ENCODE data around the gene PCSK5. TPM values are rescaled to one million over a fixed set of nuclear protein-coding genes. Genes with fewer than 3 reads are reported as not detected.

Gene PCSK5
- total RNA-seq, 1 donor from 2014 or later = 0.79 TPM

DNA sequence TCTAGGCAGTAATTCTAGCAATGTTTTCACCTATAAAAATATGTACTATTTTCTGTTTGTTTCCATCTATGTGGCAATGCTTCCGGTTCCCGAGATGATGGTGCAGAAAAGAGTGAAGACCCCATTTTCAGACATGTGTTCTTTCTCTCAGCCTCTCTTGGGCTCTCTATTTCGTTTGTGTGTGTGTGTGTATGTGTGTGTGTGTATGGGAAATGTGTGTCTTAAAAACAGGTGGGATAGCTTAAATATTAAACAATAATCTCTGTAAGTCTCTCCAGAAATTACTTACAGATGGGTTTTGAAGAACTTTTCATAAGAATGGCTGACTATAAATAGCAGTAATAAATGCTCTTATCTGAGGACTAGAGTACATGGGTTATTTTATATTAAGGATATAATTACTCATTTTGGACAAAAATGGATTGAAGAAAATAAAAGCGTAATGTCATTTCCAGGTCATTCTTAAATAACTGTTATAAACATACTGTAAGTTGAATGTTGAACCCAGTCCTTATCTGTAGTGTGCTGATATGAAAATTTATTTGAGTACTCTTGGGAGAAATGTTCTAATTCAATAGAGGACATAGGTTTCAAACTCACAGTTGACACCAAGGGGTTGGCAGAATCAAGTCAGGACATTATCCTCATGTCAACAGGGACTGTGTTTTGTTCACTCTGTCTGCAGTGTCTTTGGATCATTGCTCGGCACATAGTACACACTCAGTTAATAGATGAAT lies 31.1 kb downstream of the PCSK5 start:
- DNase-seq (ENCODE audit: low read depth in 2 of 2) = no peak

DNA sequence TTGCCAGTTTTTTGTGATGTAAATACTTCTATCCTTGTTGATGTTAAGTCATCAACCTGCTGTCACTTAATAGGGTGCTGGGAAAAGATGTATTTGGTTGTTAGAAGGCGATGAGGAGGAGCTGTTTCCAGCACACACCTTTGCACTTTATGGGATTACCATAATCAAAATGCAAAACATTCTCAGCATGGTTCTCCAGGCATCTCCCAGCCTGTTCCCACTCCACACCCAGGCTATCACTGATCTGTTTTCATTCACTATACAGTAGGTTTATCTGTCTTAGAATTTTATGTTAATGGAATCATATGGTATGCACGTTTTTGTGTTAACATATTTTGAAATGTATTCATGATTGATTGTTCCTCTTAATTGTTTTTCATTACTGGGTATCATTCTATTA lies 35.9 kb downstream of the PCSK5 start:
- DNase-seq (ENCODE audit: low read depth in 2 of 2) = no peak

DNA sequence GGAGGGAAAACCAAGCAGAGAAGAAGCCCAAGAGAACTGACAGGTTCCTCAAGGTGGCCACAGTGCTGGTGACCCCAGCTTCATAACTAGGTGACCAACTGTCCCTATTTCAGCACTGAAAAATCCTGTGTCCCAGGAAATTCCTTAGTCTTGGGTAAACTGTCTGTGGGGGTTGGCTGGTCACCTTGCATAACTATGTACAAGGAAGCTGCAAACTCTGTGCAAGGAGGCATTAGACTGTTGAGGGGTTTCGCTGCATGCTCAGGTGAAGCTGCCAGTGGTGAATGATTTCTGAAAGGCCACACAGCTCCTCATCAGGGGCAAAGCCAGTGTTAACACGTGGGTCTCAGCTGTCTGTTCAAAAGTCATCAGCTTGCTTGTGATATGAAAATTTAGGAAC lies 36.9 kb downstream of the PCSK5 start:
- DNase-seq (ENCODE audit: low read depth in 2 of 2) = no peak

DNA sequence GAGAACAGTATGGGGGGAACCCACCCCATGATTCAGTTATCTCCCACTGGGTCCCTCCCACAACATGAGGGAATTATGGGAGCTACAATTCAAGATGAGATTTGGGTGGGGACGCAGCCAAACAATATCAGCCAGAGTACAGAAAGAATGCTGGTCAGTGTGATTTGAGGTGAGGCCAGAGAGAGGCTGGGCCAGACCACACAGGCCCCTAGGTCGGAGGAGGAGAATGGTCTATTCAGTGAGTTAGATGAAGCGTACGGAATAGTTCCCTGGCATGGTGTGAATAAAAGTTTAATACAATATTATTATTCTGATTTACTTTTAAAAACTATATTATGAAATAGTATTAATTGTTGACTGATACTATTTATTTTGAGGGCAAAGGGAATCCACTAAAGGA lies 39.7 kb downstream of the PCSK5 start:
- DNase-seq (ENCODE audit: low read depth in 2 of 2) = no peak

DNA sequence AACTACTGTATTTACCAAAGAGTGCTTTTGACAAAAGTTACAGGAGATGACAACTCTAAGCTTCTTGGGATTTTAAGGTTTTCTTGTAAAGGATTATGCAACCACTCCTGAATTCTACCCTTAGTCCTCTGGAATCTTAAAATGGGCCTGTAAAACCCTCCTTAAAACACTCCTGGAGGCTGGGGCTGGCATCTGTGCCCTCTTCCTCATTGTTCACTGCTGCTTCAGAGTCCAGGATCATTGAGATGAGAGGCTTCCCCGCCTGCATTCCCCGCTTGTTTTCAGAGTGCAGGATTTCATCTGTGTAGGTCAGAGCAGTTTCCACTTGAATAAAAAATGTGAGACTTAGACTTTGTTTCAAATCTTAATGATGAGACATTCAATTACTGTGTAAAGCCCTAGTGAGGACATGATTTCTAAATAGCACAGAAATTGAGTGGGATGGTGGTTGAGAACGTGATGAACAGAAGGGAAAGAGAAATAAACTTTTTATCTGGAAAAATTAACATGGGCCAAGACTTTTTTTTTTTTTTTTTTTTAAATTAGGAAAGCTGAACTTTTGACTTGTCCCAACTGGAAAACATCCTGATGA lies 40.4 kb downstream of the PCSK5 start:
- DNase-seq (ENCODE audit: low read depth in 2 of 2) = no peak

DNA sequence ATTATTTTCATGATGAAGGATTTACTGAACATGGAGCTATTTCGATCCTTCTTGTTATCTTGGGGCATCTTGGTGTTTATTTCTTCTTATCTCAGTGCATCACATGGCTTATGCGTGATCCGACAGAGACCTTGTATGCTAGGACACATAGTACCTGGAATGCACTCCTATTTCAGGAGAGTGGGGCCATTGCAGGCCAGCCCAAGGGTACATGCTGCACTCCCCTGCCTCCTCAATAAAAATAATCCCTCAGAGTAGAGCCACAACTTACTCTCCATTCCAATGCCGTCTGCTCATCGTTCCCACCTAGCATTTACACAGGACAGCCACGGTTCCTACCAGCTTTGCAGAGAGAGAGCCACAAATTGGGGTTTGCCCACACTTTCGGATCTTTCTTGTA lies 43.5 kb downstream of the PCSK5 start:
- DNase-seq (ENCODE audit: low read depth in 2 of 2) = no peak

DNA sequence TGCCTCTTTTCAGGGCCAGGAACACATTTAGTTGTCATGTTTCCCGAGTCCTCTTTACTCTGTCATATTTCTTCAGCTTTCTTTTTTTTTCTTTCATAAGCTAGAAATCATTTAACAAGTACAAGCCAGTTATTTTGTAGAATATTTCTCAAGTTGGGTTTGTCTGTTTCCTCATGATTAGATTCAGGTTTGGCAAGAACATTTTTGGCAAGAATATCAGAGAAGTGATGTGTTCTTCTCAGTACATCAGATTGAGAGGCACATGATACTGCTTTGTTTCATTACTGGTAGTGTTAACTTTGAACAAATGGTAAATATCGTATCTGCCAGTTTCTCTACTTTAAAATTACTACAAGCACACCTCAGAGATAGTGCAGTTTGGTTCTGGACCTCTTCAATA lies 45.1 kb downstream of the PCSK5 start:
- no peak for DNase-seq (ENCODE audit: low read depth in 2 of 2)

DNA sequence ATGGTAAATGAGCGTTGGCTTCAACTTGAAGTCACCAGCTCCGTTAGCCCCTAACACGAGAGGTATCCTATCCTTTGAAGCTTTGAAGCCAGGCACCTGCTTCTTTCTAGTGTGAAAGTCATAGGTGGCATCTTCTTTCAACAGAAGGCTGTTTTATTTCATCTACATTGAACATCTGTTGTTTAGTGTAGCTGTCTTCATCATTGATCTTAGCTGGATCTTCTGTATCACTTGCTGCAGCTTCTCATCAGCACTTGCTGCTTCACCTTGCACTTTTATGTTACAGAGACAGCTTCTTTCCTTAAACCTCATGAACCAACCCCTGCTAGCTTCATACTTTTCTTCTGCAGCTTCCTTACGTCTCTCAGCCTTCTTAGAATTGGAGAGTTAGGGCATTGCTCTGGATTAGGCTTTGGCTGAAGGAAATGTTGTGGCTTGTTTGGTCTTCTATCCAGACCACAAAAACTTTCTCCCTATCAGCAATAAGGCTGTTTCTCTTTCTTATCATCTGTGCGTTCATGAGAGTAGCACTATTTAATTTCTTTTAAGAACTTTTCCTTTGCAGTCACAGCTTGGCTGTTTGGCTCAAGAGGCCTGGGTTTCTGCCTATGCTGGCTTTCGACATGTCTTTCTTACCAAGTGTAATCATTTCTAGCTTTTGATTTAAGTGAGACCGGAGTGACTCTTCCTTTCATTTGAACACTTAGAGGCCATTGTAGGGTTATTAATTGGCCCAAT lies 47.2 kb downstream of the PCSK5 start:
- no peak for DNase-seq (ENCODE audit: low read depth in 2 of 2)

DNA sequence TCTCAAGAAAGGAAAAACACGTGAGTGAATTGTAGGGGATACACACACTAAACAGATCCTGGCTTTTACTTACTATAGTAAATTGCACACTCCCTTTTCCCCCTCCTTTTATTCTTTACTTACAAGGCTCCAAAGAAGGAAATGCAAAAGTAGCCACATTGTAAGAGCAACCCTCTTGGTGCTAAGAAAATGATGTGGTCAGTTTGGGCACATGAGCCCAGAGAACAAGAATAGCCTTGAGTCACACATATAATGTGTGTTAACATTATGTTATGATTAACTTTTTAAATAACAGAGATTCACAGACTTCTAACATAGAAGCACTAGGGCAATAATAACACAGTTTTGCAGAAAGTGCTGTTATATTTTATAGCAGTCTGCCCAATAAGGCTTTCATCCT lies 48.5 kb downstream of the PCSK5 start:
- DNase-seq (ENCODE audit: low read depth in 2 of 2) = no peak

DNA sequence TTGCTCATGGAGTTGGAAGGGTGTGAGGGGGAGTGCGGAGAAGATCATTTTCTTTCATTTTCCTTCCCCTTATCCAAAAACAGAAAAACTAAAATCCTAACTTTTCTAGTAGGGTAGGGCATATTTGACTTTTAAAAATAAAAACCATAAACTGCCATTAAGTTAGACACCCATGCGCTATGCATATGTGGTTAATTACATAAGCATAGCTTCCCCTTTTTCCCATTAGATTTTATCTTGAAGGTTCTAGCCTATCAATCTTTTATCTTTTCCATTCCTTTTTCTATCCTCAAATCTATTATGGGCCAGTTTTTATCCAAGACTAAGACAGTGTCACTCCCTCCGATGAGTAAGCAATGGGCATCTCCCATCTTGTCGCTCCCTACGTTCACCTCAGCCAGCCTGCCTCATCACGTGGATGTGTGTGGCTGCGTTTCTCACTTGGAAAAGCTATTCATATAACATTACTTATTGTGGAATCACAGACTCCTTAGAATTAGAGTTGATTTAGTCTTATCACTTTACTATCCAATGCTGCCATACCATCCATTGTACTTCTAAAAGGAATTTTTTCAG lies 49.2 kb downstream of the PCSK5 start:
- no peak for DNase-seq (ENCODE audit: low read depth in 2 of 2)

DNA sequence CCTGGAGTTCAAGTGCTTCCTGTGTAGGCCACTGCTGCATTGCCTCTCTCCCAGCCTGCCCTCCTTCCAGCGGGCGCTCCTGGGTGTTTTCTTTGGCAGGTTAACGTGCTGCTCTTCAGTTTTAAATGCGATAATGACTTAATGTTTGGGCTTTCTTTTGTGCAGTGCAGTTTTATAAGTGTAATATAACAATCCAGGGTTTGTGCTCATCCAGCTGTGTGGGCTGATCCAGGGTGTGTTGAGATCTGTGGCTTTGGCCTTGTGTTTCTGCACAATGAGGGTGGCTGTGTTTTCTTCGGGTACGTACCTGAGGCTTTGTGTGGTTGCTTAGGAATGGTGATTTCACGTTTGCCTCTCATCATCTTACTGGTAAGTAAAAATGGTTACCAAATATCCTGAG lies 50.6 kb downstream of the PCSK5 start:
- no peak for DNase-seq (ENCODE audit: low read depth in 2 of 2)

DNA sequence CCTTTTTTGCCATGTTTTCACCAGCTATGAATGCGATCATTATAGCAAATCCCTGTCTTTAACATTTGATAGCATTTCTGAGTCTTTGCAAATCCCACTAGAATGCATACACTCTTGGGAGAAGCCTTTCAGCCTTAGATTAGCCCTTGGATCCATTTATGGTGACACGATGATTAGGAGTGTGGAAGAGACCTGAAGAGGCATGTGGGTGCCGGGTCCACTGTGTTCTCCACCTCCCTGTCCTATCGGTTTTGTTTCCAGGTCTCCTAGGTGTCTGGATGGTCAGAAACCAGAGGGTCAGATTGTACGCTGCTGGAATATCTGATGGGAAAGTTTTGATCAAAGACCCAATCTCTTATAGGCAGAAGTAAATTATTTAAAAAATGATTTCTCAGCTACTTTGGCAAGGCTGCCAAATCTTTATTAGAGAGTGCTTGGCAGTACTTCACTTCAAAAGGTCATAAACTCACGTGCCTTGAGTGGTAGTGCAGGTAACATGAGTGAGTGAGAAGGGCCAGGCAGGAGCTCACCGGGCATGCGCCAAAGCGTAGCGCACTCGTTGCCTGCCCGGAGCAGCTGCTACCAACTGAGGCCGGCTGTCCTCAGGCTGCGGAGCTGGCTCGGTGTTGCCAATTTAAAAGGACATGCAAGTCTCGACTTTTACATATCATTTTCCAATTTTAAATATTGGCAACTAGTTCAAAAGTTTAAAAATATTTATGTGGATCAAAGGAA lies 51.3 kb downstream of the PCSK5 start:
- no peak for DNase-seq (ENCODE audit: low read depth in 2 of 2)

DNA sequence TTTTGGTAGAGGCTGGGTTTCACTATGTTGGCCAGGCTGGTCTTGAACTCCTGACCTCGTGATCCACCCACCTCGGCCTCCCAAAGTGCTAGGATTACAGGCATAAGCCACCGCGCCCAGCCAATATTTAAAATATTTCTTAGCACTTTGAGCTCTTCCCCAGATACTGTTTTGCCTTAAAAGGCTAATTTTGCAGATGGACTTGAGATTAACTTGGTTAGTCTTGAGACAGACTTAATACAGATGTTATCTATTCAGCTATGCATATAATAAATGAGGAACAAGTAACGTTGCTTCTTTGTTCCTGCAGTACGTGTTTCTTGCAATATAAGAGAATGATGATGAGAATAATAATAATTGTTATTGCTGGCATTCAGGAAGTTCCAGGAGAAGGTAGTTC lies 56.3 kb downstream of the PCSK5 start:
- DNase-seq (ENCODE audit: low read depth in 2 of 2) = no peak

DNA sequence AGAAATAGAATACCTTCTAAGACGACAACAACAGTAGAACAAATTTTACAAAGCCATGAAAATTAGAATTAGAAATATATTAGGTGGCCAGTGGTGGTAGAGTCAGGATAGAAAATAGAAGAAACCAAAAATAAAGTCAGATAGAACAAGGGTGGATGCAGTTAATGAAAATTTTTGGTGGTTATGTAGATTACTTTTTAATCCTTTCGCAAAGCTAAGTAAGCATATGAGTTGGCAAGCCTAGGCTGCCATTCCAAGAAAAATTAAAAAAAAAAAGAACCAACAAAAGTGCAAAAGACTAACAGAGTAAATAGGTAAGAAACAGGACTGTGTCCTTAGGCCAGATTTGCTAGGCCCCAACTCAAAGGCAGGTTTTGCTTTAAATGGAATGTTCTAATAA lies 56.8 kb downstream of the PCSK5 start:
- no peak for DNase-seq (ENCODE audit: low read depth in 2 of 2)

DNA sequence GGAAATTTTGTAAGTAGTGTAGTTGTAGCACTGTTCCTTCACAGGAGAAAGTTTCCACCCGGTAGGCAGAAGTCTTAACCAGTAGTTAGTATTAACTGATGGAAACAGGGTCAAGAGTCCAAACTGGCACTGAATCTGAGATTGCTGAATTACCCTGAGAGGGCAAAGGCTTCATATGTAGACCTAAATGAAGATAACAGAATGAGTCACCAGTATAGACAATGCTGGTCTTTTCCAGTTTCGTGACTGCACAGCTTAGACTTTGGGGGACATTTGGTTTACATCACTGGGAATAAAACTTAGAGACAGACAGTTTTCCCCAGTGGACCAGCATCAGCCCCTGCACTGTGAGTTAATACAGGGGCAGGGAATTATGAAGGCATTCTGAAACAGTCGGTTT lies 60.5 kb downstream of the PCSK5 start:
- peak in 1 of 2 donors; percentile 14 for DNase-seq (ENCODE audit: low read depth in 2 of 2)

DNA sequence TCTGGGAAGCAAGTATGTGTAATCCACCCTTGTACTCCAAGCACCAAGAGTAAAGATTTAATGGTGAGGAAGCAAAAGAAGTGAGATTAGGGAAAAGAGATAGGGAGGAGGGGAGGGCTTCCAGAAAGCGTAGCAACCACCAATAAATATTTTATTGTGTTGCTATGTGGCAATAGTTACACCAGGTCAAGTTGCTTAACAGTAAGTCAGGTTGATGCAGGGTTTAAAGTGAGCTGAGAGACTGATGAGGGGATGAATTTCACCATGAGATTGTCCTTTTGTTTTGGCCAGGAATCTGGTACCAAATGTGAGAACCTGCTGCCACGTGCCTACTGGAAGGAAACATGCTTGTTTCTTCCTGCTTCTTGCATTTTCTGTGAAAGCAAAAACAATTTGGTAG lies 62.7 kb downstream of the PCSK5 start:
- no peak for DNase-seq (ENCODE audit: low read depth in 2 of 2)

DNA sequence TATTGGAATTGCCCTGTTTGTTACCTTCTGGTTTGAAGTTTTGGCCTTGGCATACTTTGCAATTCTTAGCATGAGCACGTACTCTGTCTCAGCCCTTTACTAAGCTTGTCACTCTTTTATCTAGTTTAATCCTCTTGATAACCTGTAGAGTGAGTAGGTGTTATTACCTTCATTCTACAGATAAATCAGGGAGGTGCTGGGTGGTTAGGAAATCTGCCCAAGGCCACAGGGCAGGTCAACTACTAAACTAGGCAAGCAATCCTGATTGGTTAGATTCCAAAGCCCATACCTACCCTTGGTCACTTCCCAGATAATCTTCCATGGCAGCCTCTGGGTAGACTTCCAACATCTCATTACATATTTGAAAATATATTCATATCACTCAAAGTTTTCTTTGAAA lies 65.7 kb downstream of the PCSK5 start:
- no peak for DNase-seq (ENCODE audit: low read depth in 2 of 2)

DNA sequence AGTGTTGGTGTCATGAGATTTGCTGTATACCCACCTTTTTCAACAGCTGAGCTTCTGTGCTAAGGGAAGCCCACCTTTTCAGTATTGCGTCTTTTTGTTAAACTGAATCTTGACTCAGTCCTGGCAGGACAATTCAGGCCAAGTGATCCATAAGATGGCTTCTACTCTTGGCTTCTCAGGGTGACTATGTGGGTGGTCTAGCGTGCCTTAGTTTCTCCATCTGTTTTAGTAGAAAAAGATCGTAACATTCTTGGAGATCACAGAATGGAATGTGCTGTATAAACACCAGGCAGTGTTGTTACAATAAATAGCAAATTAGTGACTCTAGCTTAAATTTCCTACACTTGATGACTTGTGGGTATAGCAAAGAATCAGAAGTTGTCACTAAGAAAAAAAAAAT lies 66.6 kb downstream of the PCSK5 start:
- DNase-seq (ENCODE audit: low read depth in 2 of 2) = no peak

DNA sequence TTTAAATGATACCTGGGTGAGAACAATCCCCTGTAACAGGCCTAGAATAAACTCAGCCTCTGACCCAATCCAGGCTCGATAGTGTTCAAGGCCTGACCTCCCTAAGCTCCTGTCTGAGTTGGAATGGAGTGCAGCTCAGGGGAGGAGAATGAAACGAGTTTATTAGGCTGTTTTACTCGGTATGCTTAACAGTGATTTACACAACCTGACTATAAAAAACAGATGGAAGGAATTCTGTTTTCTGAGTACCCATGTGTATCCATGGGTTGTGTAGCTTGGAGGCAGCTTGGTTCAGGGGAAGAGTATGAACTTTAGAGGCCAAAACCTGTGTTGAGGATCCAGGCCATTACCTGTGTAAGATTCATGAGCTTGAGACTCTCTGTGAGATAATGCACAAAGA lies 67.8 kb downstream of the PCSK5 start:
- no peak for DNase-seq (ENCODE audit: low read depth in 2 of 2)

DNA sequence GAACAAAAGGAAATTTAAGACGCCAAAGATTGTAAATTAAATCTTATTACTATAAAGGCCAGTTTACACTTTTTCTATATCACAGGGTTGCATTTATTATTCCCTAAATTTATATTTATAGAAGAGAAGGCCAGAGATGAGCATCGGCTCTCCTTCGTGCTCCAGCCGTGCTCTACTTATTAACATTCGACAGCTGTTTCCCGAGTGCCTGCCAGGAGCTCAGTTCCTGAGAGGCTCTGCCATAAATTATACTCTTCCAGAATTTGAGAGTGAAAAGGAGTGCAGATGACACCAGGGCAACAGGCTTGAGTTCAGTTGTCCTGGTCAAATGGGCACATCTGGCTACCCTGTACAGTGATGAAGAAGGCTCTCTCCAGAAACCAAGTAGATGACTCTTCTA lies 70.1 kb downstream of the PCSK5 start:
- DNase-seq (ENCODE audit: low read depth in 2 of 2) = peak in 1 of 2 donors; percentile 4

DNA sequence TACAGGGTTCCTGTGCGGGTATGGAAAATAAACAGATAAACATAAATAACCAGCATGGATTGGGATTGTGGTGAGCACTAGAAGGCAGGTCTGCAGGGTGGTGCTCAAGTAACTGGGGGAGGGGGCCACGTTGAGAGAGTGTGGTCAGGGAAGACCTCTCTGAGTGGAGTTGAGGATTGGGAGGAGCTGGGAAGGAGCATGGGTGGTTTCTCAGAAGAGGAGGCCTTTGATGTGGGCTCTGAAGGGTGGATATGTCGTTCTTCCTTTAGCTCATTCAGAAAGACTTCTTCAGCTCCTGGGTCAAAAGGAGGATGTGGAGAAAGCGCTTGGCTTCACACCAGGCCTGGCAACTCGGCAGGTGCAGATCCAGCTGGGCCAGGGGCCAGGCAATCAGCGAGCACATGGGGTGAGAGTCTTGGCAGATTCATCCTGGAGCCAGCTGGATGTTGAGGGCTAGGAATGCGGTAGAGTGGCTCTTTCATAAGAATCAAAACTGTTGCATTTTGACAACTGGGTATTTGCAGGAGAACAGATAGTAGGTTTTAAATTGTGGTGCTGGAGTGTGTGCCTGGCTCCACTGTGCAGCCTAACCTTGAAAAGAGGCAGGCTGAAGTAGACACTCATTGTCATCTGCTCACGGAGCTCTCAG lies 71.7 kb downstream of the PCSK5 start:
- no peak for DNase-seq (ENCODE audit: low read depth in 2 of 2)
